ENCODE results near the gene DDX47.

DNA sequence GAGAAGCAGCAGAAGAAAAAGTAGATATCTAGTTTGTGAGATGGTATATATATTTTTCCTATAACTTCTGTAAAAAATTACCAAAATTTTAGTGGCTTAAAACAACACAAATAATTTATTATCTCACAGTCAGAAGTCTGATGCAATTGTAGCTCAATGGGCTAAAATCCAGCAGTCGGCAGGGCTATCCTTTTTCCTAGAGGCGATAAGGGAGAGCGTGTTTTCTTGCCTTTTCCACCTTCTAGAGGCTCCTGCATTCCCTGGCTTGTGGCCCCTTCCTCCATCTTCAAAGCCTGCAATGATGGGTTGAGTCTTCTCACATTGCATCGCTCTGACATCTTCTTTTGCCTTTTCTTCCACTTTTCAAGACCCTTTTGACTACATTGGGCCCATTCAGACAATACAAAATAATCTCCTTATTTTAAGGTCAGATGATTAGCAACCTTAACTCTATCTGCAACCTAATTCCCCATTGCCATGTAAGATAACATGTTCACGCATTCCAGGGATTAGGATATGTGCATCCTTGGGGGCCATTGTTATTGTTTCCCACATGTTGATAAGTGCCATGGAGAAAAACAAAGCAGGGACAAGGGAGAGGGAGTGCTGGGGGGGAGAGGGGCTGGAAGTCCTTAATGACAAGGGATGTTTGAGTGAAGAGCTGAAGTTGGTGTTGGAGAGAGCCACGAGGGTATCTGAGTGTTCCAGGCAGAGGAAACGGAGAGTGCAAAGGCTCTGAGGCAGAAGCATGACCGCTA is 13.8 kb upstream of the DDX47 start:
- TF ChIP-seq RAD21 (IDR thresholded peaks at IDR 0.05) (no peak), YY1 (IDR thresholded peaks at IDR 0.05) (no peak), TAF1 (conservative IDR thresholded peaks at IDR 0.05) (no peak)
- TF ChIP-seq, protein P1, sequence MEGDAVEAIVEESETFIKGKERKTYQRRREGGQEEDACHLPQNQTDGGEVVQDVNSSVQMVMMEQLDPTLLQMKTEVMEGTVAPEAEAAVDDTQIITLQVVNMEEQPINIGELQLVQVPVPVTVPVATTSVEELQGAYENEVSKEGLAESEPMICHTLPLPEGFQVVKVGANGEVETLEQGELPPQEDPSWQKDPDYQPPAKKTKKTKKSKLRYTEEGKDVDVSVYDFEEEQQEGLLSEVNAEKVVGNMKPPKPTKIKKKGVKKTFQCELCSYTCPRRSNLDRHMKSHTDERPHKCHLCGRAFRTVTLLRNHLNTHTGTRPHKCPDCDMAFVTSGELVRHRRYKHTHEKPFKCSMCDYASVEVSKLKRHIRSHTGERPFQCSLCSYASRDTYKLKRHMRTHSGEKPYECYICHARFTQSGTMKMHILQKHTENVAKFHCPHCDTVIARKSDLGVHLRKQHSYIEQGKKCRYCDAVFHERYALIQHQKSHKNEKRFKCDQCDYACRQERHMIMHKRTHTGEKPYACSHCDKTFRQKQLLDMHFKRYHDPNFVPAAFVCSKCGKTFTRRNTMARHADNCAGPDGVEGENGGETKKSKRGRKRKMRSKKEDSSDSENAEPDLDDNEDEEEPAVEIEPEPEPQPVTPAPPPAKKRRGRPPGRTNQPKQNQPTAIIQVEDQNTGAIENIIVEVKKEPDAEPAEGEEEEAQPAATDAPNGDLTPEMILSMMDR (IDR thresholded peaks at IDR 0.05; ENCODE audit: low read depth, low read length, missing input control), result no peak
- TF ChIP-seq, protein P2, sequence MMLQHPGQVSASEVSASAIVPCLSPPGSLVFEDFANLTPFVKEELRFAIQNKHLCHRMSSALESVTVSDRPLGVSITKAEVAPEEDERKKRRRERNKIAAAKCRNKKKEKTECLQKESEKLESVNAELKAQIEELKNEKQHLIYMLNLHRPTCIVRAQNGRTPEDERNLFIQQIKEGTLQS (IDR thresholded peaks at IDR 0.05), result no peak
